NCI-H2107 (cell line): Measurements from ENCODE around the gene NME7.
A peak's percentile ranks its signal among the peaks of the same experiment; 100 is the strongest.
"Not testable (repeated sequence)": the region's sequence is repeated elsewhere in the genome, so short reads cannot be mapped to it uniquely, and the experiment has no call there.

ENCODE experiments used
- DNase-seq: peaks from one replicate; lab custom pipeline; 2025; lab: John Stamatoyannopoulos, UW

Gene NME7

GRCh38 chr1:169217636-169218035 lies 150.0 kb downstream of the NME7 start:
- no peak for DNase-seq

DNA sequence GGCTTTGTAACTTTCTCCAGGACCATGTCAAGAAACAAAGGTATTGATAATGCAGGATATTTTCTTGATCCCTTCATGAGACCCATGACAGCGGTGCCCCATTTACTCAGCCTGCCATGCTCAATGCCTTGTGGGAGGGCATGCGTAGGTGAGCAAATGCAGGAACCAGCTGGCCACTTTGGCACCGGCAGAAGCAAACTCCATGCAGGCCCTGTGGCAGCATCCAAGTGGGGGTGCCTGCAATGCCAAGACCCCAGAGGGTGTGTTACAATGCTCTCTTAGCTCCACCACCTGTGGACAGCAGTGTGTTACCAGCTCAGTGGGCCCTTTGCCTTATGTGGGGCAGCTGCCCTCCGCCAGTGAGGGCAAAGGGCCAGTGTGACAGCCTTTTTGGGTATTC lies 153.0 kb downstream of the NME7 start:
- no peak for DNase-seq

DNA sequence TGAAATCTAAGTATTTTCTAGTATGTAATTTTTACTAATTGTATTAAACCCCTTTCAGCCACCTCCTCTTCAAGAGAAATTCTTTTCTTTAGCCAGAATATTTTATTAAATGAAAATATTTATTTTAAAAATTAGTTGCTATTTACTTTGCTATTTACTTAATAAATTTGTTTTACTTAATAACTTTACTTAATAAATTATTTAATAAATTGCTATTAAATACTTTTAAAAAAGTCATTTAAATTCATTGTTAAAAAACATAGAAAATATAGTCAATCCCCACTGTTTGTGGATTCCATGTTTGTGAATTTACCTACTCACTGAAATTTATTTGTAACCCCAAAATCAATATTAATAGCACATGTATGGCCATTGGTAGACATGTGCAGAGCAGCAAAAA lies 155.5 kb downstream of the NME7 start:
- no peak for DNase-seq

DNA sequence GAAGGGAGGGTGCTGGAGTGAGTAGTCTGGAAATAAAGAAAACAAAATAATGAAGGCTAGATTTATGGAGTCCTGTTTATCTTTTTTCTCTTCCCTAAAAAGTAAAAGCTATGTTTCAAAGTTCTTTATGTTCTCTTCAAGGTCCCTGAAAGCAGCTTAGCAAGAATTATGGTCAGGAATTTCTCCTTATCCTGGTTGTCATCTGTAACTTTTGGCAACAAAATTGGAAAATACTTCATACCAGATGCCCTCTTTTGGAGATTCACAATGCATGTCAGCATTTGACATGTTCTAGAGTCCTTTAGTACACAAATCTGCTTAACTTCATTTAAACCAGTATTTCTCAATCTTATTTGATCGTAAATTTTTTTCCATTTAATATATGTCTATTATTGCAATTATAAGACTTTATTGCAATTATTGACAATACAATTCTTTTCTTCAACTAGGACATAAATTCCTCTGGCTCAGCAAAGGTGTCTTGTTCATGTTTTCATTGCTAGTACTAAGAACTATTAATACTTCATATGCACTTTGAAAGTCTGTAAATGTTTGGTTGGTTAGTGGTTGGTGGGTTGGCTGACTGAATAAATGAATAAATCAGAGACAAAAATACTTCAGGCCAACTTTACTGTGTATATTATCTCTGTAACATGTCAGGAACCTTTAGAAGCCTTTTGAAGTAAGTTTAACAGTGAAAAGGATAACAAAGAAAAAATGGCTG lies 159.6 kb downstream of the NME7 start:
- DNase-seq: no peak

DNA sequence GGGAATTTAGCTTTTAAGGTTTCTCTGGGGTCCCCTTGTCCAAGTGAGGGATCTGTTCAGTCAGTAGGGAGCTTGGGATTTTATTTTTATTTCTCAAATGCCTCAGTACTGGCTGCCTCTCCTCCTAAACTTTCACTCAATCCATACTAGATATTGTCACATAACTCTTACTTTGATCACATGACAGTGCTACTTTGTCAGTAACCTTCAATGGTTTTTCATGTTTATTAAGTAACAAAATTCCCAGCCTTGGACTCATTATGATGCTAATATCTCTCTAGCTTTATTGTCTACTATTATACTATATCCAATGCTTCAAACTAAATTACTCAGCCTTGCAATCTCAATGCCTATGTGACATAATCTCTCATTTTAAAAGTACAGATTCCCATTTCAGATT lies 163.4 kb downstream of the NME7 start:
- DNase-seq: no peak

GRCh38 chr1:169202791-169203665 lies 164.6 kb downstream of the NME7 start:
- DNase-seq: no peak

- no peak for DNase-seq
Measured at GRCh38 chr1:169201084-169201619, 166.4 kb downstream of the NME7 start.

DNA sequence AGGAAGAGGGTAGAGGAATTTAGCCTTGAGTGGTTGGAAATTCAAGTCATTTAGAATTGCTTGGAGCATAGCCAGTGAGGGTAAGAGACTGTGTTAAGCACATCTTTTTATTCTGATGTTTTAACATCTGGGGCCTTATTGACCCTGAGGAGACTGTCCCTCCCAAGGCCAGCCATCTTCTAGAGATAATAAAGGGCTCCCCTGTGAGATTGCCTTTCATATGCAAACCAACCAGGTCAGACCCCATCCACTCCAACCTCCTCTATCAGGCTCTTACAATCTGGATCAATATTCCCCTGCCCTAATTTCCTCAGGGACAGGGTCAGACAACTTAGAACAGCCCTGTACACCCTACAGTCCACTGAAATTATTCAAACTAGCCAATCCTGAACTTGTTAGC lies 167.3 kb downstream of the NME7 start:
- no peak for DNase-seq

DNA sequence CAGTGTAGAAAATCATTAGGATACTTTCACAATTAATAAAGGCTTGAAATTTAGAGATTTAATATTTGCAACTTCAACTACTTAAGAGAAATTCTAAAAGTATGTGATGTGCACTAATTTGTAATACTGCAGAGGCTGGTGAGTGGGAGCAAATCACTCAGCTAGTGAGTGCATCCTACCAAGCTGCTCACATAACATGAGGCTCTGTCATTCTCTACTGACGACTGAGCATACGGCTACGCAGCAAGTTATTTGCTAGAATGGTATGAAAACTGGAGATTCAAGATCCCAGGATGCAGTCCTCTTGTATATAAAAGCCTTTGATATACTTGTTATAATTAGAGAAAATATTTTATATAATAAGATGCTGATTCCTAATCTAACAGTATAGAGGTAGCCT lies 171.0 kb downstream of the NME7 start:
- DNase-seq: no peak

GRCh38 chr1:169196161-169196560 lies 171.4 kb downstream of the NME7 start:
- DNase-seq: no peak

DNA sequence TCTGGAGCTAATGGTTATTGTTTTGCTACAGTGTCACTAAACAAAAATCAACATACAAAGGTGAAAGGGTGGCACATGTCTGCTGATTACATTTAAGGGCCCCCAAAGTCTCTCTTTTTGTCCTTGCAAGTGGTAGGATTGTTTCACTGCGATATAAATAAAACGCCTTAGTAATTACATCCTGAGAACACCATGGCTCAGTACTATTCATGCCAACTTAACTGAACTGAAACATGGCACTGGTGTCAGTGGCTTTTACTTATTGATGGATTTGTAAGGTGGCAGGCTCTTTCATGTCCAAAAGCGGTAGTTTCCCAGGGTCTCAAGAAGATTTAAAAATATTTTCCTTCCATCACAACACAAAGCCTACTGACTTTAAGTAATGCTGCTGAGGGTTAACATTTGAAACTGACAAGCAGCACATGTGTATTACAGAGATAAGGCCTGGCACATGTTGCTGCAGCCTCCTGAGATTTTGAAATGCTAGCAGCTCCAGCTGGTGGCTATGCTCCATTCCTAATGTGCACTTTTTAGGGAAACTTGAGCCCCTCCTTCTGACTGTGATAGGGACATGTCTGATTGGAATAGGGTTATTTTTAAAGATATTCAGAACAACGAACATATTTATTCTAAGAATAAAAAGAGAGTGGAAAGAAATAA lies 174.3 kb downstream of the NME7 start:
- DNase-seq: no peak

GRCh38 chr1:169186106-169186505 lies 181.5 kb downstream of the NME7 start:
- no peak for DNase-seq

DNA sequence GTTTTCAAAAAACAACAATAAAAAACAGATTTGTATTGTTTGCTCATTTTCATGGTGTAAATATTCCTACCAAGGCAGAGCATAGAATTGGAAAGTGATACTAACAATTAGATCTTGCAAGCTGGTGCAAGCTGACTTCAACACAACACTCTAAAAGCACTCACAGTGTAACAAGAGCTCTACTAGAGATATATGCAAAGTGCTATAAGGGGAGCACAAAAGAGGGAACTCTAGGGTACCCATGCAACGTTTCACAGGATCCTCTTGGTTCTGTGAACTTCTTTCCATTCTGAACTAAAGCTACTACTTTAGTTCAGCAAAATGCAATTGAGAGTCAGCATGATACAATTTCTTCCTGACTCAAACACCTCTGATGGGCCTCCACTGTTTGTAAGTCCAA lies 182.8 kb downstream of the NME7 start:
- DNase-seq: peak; percentile 50

GRCh38 chr1:169180174-169180573 lies 187.4 kb downstream of the NME7 start:
- no peak for DNase-seq

DNA sequence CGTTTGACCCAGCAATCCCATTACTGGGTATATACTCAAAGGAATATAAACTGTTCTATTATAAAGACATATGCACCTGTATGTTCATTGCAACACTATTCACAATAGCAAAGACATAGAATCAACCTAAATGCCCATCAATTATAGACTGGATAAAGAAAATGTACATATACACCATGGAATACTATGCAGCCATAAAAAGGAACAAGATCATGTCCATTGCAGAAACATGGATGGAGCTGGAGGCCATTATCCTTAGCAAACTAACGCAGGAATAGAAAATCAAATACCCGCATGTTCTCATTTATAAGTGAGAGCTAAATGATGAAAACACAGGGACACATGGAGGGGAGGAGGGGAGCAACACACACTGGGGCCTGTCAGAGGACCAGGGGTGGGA lies 188.2 kb downstream of the NME7 start:
- DNase-seq: not testable (repeated sequence)

DNA sequence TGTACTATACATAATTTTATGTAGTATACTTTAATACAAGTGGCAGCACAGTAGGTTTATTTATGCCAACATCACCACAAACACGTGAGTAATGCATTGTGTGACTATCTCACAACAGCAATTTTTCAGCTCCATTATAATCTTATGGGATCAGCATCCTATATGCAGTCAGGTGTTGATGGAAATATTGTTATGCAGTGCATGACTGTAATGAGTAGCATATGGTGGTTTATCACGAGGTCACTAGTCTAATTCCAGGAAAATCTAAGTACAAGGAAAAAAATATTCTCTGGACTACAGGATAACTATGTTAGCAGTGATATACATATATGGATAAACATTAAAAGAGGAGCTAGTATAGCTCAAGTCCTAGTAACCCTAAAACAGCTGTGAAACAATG lies 192.1 kb downstream of the NME7 start:
- DNase-seq: no peak

- DNase-seq: no peak
Measured at GRCh38 chr1:169163059-169163458, 204.5 kb downstream of the NME7 start.

DNA sequence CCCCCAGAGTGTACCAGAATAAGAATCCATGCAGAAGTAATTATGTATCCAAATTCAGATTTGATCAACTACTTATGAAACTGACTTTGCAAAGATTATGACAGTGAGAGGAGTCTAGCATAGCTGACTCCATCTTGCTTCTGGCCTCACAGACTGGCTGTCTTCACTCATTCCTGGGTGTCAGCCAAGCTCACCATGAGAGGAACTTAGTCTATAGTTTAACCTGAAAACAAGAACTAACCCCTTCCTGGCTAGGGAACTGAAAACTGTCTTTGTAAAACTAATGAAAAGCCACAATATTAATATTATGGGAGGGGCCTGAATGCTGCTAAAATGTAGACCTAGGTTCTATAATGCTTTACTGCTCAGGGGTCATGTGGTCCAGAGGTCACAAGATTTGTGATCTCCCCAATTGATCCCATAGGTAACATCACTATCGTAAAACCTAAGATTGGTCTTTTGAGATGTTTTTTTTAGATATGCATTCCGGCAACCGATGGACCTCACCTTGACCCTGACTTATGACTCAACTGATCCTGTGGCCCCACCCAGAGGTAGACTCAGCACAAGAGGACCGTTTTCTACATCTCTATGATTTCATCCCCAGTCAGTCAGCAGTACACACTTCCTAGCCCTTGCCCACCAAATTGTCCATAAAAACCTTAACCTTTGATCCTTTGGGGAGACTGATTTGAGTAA lies 206.0 kb downstream of the NME7 start:
- DNase-seq: no peak

DNA sequence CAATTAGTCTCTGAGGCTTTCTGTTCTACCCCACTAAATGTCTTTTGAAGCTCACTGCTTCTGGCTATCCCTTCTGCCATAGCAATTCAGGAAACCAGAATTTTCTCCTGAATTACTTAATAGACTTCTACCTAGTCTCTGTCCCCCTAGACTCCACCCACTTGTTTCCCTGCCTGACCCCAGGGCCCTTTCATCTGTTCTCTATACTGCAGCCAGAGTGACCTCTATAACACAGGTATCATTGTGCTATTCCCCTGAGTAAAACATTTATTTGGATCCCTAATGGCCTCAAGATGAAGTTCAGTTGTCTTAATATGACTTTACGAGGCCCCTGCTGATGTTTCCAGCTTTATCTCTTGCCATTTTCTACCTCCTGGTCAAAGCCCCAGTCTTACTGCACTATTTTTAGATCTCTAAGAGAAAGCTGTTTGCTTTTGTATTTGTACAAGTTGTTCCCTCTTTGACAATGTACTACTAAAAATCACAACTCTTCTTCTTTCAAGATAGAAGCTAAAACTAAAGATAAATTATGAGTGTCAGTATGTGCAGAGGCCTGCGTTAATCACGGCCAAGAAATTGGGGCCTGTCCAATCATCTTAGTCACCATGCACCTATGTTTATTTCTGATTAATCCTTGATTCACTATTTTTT lies 206.6 kb downstream of the NME7 start:
- DNase-seq: no peak

DNA sequence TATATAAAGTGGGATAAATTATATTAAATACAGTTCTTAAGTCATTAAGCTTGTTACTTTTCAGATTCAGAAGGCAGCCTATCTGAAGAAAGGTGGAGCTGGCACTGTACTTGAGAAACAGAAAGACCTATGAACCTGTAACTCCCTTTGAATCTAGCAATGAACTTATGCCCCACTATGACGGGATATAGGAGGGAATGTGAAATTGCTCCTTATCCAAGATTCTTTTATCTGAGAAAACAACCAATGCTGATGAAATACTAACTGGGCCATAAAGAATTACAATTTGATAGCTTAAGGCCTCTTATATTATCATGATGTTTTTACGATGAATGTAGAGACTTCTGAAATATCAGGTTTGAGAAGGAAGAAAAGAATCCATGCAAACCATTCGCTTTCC lies 211.0 kb downstream of the NME7 start:
- DNase-seq: no peak

DNA sequence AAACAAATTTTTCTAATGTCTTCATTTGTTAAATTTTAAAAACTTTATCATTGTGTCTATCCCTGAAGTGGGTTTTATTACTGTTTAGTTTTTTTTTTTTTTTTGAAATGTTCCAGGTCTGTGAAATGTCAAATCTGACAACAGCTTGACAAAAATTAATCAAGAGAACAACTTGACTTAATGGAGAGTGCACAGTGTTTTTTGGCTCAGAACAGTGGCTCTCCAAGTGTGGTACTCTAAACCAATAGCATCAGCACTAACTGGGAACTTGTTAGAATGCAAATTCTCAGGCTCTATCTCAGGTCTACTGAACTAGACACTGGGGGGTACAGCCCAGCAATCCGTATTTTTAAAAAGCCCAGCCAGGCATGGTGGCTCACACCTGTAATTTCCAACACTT lies 211.9 kb downstream of the NME7 start:
- DNase-seq: no peak
